Measurements from ENCODE around the gene KCNS3. TPM values are rescaled to one million over a fixed set of nuclear protein-coding genes. Genes with fewer than 3 reads are reported as not detected.
A peak's percentile ranks its signal among the peaks of the same experiment; 100 is the strongest.

KCNS3 gene
- polyA plus RNA-seq, 4 donors = 0.67 to 14.7 (median 4.2) TPM

DNA sequence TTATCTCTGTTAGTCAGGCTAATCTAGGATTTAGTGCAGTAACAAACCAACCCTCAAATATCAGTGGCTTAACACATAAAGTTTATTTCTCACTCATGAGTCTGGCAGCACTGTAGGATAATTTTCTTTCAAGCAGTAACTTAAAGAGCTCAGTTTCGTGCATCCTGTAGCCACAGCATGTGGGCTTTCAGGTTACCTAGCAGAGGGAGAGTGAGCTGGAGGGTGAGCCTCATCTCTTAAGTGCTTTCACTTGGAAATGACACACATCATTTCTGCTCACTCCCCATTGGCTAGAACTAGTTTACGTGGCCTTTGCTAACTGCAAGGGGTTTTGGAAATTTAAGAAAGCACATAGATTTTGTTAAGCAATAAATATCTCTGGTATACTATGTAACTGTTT, 96.9 kb downstream of the KCNS3 start:
- H3K27ac ChIP-seq (ENCODE audit: low read depth in 1 of 3, low read length in 2 of 3) = no peak overlapping the region
- no peaks in the 10 kb centered on the region for H3K9me3 ChIP-seq (ENCODE audit: control insufficient read depth in 2 of 2, insufficient read depth in 1 of 2, low read depth in 1 of 2, low read length in 1 of 2)
- no peaks in the 10 kb centered on the region for H3K4me1 ChIP-seq (ENCODE audit: control insufficient read depth in 3 of 3, insufficient read depth in 2 of 3, low read depth in 1 of 3, low read length in 2 of 3)
- FAIRE-seq (no peak), DNase-seq (no peak)
- H3K4me3 ChIP-seq (ENCODE audit: low read depth in 1 of 3, low read length in 3 of 3) = no peak overlapping the region
- H3K27me3 ChIP-seq (ENCODE audit: control insufficient read depth in 3 of 3, insufficient read depth in 3 of 3, low read length in 3 of 3) = peaks cover 0 to 2% (median 0%) of the 10 kb centered on the region in 3 donors
- 63 to 75% (median 71%) methylated on average over 2 of the region's 2 CpGs for WGBS, 3 donors
- no peaks in the 10 kb centered on the region for H3K36me3 ChIP-seq (ENCODE audit: control insufficient read depth in 3 of 3, insufficient read depth in 2 of 3, low read depth in 1 of 3, low read length in 3 of 3)

DNA sequence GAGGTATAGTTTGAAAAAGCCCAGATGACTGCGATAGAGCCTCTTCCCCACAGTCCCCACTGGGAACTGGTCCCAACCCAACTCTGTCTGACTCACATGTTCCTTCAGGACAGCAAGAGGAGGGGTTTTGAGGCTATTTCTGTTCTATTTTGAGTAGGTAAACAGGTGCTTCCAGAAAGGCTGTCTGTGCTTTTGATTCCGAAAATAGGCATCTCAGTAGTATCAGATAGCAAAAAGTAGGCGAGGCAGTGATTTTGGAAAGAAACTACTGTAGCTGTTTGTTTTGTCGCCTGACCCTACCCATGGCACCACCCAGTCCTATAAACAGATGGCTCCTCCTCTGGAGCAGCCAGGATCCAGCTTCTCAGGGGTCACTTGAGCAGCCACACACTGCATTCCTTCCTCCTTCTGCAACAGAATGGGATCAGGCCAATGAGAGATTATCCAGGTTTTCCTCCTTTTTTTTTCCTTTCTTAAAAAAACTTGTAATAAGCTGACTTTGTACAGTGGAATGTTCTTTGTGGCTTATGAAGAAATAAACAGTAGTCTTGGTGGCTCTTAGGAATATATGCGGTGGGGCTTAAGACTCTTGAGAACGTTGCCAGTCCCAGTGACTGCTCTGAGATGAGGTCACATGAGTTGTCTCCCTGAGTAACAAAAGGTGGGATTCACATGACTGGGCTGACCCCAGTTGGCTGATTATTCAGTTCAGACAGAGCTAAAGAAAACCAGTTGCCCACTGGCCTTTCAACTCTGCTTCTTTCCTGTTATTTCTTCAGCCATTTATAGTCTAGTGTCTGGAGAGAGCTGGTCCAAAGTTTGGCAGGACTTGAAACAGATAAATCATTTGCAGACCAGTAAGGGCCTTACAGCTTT, 98.6 kb downstream of the KCNS3 start:
- H3K4me3 ChIP-seq (ENCODE audit: low read depth in 1 of 3, low read length in 3 of 3) = no peak overlapping the region
- H3K27ac ChIP-seq (ENCODE audit: low read depth in 1 of 3, low read length in 2 of 3) = peak overlapping the region in 1 of 3 donors; percentile 77
- H3K4me1 ChIP-seq (ENCODE audit: control insufficient read depth in 3 of 3, insufficient read depth in 2 of 3, low read depth in 1 of 3, low read length in 2 of 3) = no peaks in the 10 kb centered on the region
- H3K36me3 ChIP-seq (ENCODE audit: control insufficient read depth in 3 of 3, insufficient read depth in 2 of 3, low read depth in 1 of 3, low read length in 3 of 3) = no peaks in the 10 kb centered on the region
- FAIRE-seq (no peak), DNase-seq (peak in 1 of 2 donors; percentile 2)
- H3K9me3 ChIP-seq (ENCODE audit: control insufficient read depth in 2 of 2, insufficient read depth in 1 of 2, low read depth in 1 of 2, low read length in 1 of 2) = no peaks in the 10 kb centered on the region
- 58 to 83% (median 79%) methylated on average over 6 of the region's 6 CpGs for WGBS, 3 donors
- peaks cover 0 to 2% (median 0%) of the 10 kb centered on the region in 3 donors for H3K27me3 ChIP-seq (ENCODE audit: control insufficient read depth in 3 of 3, insufficient read depth in 3 of 3, low read length in 3 of 3)

GRCh38 chr2:17979707-17980106, 101.2 kb downstream of the KCNS3 start:
- H3K4me1 ChIP-seq (ENCODE audit: control insufficient read depth in 3 of 3, insufficient read depth in 2 of 3, low read depth in 1 of 3, low read length in 2 of 3) = no peaks in the 10 kb centered on the region
- FAIRE-seq (no peak), DNase-seq (no peak)
- no peaks in the 10 kb centered on the region for H3K36me3 ChIP-seq (ENCODE audit: control insufficient read depth in 3 of 3, insufficient read depth in 2 of 3, low read depth in 1 of 3, low read length in 3 of 3)
- H3K27me3 ChIP-seq (ENCODE audit: control insufficient read depth in 3 of 3, insufficient read depth in 3 of 3, low read length in 3 of 3) = no peaks in the 10 kb centered on the region
- H3K27ac ChIP-seq (ENCODE audit: low read depth in 1 of 3, low read length in 2 of 3) = no peak overlapping the region
- no peak overlapping the region for H3K4me3 ChIP-seq (ENCODE audit: low read depth in 1 of 3, low read length in 3 of 3)
- no peaks in the 10 kb centered on the region for H3K9me3 ChIP-seq (ENCODE audit: control insufficient read depth in 2 of 2, insufficient read depth in 1 of 2, low read depth in 1 of 2, low read length in 1 of 2)

- no peaks in the 10 kb centered on the region for H3K27me3 ChIP-seq (ENCODE audit: control insufficient read depth in 3 of 3, insufficient read depth in 3 of 3, low read length in 3 of 3)
- H3K36me3 ChIP-seq (ENCODE audit: control insufficient read depth in 3 of 3, insufficient read depth in 2 of 3, low read depth in 1 of 3, low read length in 3 of 3) = no peaks in the 10 kb centered on the region
- no peaks in the 10 kb centered on the region for H3K9me3 ChIP-seq (ENCODE audit: control insufficient read depth in 2 of 2, insufficient read depth in 1 of 2, low read depth in 1 of 2, low read length in 1 of 2)
- no peak overlapping the region for H3K4me3 ChIP-seq (ENCODE audit: low read depth in 1 of 3, low read length in 3 of 3)
- DNase-seq (no peak), FAIRE-seq (no peak)
- H3K4me1 ChIP-seq (ENCODE audit: control insufficient read depth in 3 of 3, insufficient read depth in 2 of 3, low read depth in 1 of 3, low read length in 2 of 3) = no peaks in the 10 kb centered on the region
- 64 to 84% (median 71%) methylated on average over 3 of the region's 3 CpGs for WGBS, 3 donors
- H3K27ac ChIP-seq (ENCODE audit: low read depth in 1 of 3, low read length in 2 of 3) = no peak overlapping the region
Measured at GRCh38 chr2:17981936-17982335, 103.5 kb downstream of the KCNS3 start.

Other genes with a start within 250 kb of the KCNS3 start
- gene SMC6, start 124.9 kb upstream of the KCNS3 start, polyA plus RNA-seq = 10 to 100 TPM in 2 of 4 donors, 1 to 10 TPM in 2; 8.8 to 22.6 (median 10.5) TPM
- 1 to 10 TPM; 1.1 to 9.5 (median 3.4) TPM for gene GEN1, start 124.5 kb upstream of the KCNS3 start, polyA plus RNA-seq
- gene MSGN1, start 62.2 kb upstream of the KCNS3 start, polyA plus RNA-seq = not detected

Data from small intestine (tissue), 7 donors.